PC-9 (cell line): Measurements from ENCODE around the gene TMEM132D.

Experiments
- CTCF ChIP-seq: fragments of 200-600 bp; sonication (generic); conservative IDR thresholded peaks from 2 replicates; pipeline ENCODE4 v1.6.1; 2017; ENCODE audit warnings: mixed run types, antibody characterized with exemption, mild to moderate bottlenecking, moderate library complexity
- EZH2 ChIP-seq: fragments of 200-600 bp; sonication (generic); IDR thresholded peaks from 2 replicates; pipeline ENCODE4 v1.8.0; 2017; ENCODE audit warnings: antibody characterized with exemption, low read depth

- TF ChIP-seq CTCF, result no peak
- TF ChIP-seq EZH2, result no peak
Observed at GRCh38 chr12:129631316-129631715, 272.5 kb downstream of the TMEM132D start.
